Coronary artery (tissue), 2 donors: ENCODE measurements around the gene NEURL2.

Source experiments
- DNase-seq: peaks from one replicate; pipeline ENCODE4 v3.0.0-alpha.2; 2017; ENCODE audit warnings: low spot score
- H3K27ac ChIP-seq, 2 donors: fragments of 200-600 bp; sonication (generic); one replicate each; pipeline ENCODE4 v1.5.1; 2016 to 2019
- H3K4me3 ChIP-seq: fragments of 200-600 bp; sonication (generic); 2 replicates; pipeline ENCODE4 v1.5.1; 2016; ENCODE audit warnings: mild to moderate bottlenecking, moderate library complexity
- TF ChIP-seq, protein P1 (sequence below): fragments of 200-600 bp; sonication (generic); IDR thresholded peaks from one replicate; pipeline ENCODE4 v1.5.1; 2019; ENCODE audit warnings: antibody characterized with exemption

Gene NEURL2

DNA sequence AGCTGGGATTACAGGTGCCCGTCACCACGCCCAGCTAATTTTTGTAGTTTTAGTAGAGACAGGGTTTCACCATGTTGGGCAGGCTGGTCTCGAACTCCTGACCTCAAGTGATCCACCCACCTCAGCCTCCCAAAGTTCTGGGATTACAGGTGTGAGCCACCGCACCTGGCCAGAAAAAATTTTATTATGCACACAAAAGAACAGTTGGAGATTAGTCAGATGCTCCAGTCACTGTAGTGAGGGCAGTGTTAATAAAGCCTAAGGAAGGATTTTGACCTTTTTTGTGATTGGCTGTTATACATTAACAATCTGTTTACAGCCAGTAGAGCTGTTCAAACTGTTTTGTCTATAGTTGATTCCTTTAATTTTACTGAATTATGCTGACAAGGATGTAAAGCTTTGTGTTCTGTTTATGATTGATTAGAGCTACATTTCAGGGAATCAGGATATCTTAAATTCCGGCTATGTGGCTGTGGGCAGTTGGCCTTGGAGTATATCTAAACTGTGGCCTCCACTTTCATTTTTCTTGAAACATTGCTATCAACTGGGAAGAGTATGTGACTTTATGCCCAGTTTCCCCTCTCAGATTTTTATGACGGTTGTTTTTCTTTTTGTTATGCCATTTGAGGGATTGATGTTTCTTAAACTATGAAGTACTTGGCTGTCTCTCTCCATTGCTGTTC lies 23.7 kb downstream of the NEURL2 start:
- TF ChIP-seq, protein P1, sequence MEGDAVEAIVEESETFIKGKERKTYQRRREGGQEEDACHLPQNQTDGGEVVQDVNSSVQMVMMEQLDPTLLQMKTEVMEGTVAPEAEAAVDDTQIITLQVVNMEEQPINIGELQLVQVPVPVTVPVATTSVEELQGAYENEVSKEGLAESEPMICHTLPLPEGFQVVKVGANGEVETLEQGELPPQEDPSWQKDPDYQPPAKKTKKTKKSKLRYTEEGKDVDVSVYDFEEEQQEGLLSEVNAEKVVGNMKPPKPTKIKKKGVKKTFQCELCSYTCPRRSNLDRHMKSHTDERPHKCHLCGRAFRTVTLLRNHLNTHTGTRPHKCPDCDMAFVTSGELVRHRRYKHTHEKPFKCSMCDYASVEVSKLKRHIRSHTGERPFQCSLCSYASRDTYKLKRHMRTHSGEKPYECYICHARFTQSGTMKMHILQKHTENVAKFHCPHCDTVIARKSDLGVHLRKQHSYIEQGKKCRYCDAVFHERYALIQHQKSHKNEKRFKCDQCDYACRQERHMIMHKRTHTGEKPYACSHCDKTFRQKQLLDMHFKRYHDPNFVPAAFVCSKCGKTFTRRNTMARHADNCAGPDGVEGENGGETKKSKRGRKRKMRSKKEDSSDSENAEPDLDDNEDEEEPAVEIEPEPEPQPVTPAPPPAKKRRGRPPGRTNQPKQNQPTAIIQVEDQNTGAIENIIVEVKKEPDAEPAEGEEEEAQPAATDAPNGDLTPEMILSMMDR, result no peak
- DNase-seq, result no peak
- no peak overlapping the region for H3K4me3 ChIP-seq
- no peak overlapping the region for H3K27ac ChIP-seq

DNA sequence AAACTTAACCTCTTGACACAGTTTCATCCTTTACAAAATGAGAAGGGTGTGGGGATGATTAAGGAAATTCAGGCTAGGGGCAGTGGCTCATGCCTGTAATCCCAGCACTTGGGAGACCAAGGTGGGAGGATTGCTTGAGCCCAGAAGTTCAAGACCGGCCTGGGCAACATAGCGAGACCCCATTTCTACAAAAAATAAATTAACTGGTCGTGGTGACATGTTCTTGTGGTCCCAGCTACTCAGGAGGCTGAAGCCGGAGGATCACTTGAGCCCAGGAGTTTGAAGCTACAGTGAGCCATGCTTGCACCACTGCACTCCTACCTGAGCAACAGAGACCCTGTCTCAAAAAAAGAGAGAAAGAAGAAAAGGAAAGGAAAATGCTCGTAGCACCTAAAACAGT lies 24.6 kb downstream of the NEURL2 start:
- Histone ChIP-seq H3K4me3 (no peak overlapping the region), H3K27ac (no peak overlapping the region)
- TF ChIP-seq, protein P1, result no peak
- no peak for DNase-seq

DNA sequence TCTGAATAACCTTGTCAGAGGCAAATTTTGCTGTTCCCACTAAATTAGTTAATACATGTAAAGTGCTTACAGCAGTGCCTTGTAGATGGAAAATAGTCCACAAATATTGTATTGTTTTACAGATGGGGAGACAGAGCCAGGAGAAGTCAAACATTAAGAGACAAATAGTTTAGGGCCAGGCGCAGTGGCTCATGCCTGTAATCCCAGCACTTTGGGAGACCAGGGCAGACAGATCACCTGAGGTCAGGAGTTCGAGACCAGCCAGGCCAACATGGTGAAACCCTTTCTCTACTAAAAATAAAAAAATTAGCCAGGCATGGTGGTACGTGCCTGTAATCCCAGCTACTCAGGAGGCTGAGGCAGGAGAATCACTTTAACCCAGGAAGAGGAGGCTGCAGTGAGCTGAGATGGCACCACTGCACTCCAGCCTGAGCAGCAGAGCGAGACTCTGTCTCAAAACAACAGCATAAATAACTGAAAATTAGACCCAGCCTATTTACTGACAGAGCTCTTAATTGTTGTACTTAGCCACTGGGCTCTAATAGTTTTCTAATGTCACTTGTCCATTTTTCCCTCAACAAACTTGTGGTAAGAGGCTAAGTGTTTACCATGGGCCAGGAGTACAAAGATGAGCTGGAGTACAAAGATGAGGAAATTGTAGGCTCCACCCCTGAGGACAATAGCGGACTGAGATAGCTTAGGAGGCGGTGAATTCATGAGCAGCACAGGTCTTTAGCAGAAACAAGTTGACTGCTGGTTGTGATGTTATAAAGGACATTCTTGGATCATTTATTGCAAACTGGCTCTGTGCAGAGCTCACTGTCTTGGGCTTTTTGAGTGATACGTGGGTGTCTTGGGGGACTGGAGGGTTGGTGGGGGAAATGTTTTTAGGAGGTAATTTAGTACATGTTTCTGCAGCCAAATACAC lies 27.2 kb downstream of the NEURL2 start:
- TF ChIP-seq, protein P1, result no peak
- no peak overlapping the region for H3K27ac ChIP-seq
- DNase-seq, result no peak

DNA sequence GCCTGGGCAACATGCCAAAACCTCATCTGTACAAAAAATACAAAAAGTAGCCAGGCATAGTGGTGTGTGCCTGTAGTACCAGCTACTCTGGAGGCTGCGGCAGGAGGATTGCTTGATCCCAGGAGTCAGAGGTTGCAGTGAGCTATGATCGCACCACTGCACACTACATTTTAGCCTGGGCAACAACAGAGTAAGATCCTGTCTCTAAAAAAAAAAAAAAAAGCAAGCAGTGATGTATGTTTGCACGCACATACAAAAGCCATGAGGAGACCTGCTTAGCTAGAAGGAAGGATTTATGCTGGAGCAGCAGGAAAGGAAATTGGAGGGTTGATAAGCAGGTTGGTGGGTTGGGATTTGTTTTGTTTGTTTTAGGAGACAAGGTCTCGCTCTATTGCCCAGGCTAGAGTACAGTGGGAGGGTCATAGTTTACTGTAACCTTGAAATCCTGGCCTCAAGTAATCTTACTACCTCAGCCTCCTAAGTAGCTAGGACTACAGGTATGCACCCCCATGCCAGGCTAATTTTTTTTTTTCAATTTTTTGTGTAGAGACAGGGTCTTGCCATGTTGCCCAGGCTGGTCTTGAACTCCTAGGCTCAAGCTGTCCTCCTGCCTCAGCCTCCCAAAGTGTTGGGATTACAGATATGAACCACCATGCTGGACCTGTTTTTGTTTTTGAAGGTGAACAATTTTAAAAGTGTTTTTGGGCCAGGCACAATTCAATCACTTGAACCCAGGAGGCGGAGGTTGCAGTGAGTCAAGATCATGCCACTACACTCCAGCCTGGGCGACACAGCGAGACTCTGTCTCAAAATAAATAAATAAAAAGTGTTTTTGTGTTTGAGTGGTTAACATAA lies 29.6 kb downstream of the NEURL2 start:
- Histone ChIP-seq H3K4me3 (no peak overlapping the region), H3K27ac (no peak overlapping the region)
- no peak for DNase-seq
- TF ChIP-seq, protein P1, result no peak

More for the DNA sequence above, 27.2 kb downstream of the NEURL2 start:
- no peak overlapping the region for H3K4me3 ChIP-seq

DNA sequence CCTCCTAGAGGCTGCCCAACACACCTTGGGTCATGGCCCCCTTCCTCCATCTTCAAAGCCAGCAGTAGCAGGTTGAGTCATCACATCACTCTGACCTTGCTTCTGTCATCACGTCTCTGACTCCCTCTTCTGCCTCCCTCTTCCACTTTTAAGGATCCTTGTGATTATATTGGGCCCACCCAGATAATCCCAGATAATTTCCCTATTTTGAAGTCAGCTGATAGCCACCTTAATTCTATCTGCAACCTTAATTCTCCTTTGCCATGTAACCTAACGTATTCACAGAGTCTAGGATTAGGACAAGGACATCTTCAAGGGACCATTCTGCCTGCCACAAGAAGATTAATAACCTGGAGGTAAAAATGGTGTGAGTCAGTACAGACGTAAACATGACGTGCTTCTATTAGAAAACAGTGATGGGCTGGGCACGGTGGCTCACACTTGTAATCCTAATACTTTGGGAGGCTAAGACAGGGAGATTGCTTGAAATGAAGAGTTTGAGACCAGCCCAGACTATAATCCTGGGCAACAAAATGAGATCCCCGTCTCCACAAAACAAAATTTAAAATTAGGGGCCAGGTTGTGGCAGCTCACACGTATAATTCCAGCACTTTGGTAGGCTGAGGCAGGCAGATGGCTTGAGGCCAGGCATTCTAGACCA lies 30.3 kb downstream of the NEURL2 start:
- DNase-seq, result no peak
- Histone ChIP-seq H3K27ac (no peak overlapping the region), H3K4me3 (no peak overlapping the region)
- TF ChIP-seq, protein P1, result no peak

- H3K4me3 ChIP-seq, result no peak overlapping the region
- no peak for DNase-seq
- H3K27ac ChIP-seq, result no peak overlapping the region
- TF ChIP-seq, protein P1, result no peak
These were observed 31.1 kb downstream of the NEURL2 start for GRCh38 chr20:45859916-45860315.
